Upper lobe of right lung (tissue), 1 donor: ENCODE measurements around the gene TSNAXIP1. TPM values are rescaled to one million over a fixed set of nuclear protein-coding genes. Genes with fewer than 3 reads are reported as not detected.

Experiments
- ATAC-seq: fragments of 200-7000 bp; cut with Tn5 transposase; one replicate; pipeline ENCODE4 v1.9.1; 2020; ENCODE audit warnings: mild to moderate bottlenecking, moderate library complexity
- DNase-seq: peaks from one replicate; pipeline ENCODE4 v3.0.0-alpha.2; 2020
- H3K27ac ChIP-seq: fragments of 200-600 bp; one replicate; pipeline ENCODE4 v1.8.0; 2022
- H3K27me3 ChIP-seq: fragments of 200-600 bp; one replicate; pipeline ENCODE4 v1.8.0; 2022; ENCODE audit warnings: mild to moderate bottlenecking
- H3K36me3 ChIP-seq: fragments of 200-600 bp; one replicate; pipeline ENCODE4 v1.8.0; 2022
- H3K4me1 ChIP-seq: fragments of 200-600 bp; one replicate; pipeline ENCODE4 v1.8.0; 2022
- H3K4me3 ChIP-seq: fragments of 200-600 bp; one replicate; pipeline ENCODE4 v1.8.0; 2022; ENCODE audit warnings: mild to moderate bottlenecking
- H3K9me3 ChIP-seq: fragments of 200-600 bp; one replicate; pipeline ENCODE4 v1.8.0; 2022
- intact Hi-C: fragments of 100-400 bp; cut with DNase I; formaldehyde crosslinking; loops from one replicate; pipeline ENCODE4 v1.11.0; 2022
- total RNA-seq: library from RNA; stranded (reverse); fragmentation: NEBNext Ultra II Directional; extraction: Animal tissue kit (Norgen Biotek cat#: 25700); gene quantifications from one replicate; pipeline ENCODE4 v1.2.1, GENCODE V29; 2021
- TF ChIP-seq, protein P1 (sequence below): fragments of 200-600 bp; IDR thresholded peaks from one replicate; pipeline ENCODE4 v1.8.0; 2022; ENCODE audit warnings: antibody characterized with exemption
- donor health status: DM: no; HTN: yes; CAD: no; lungs with severe emphysema.

The TSNAXIP1 gene
- total RNA-seq, 1 donor from 2014 or later: 0.55 TPM

DNA sequence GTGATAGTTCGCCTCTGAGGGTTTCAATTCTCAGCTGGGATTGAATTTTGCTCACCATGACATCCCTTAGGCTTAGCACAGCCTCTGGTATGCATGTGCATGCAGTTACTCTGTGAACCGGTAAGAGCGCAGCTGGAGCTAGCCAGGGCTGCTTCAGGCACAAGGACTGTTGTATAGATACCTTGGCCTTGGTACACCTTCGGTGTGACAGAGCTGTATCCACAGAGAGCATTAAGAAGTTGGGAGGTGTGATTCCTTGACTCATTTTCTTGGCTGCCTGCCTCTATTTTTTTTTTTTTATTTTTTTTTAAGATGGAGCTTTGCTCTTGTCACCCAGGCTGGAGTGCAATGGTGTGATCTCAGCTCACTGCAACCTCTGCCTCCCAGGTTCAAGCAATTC, 37.8 kb downstream of the TSNAXIP1 start:
- ATAC-seq (no peak), DNase-seq (no peak)
- intact Hi-C loops: no loop called here
- H3K4me3 ChIP-seq: peak overlapping the region; percentile 12
- H3K36me3 ChIP-seq: no peaks in the 10 kb centered on the region
- TF ChIP-seq, protein P1, sequence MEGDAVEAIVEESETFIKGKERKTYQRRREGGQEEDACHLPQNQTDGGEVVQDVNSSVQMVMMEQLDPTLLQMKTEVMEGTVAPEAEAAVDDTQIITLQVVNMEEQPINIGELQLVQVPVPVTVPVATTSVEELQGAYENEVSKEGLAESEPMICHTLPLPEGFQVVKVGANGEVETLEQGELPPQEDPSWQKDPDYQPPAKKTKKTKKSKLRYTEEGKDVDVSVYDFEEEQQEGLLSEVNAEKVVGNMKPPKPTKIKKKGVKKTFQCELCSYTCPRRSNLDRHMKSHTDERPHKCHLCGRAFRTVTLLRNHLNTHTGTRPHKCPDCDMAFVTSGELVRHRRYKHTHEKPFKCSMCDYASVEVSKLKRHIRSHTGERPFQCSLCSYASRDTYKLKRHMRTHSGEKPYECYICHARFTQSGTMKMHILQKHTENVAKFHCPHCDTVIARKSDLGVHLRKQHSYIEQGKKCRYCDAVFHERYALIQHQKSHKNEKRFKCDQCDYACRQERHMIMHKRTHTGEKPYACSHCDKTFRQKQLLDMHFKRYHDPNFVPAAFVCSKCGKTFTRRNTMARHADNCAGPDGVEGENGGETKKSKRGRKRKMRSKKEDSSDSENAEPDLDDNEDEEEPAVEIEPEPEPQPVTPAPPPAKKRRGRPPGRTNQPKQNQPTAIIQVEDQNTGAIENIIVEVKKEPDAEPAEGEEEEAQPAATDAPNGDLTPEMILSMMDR: no peak
- H3K27ac ChIP-seq: no peak overlapping the region
- no peaks in the 10 kb centered on the region for H3K27me3 ChIP-seq
- peaks cover 45% of the 10 kb centered on the region for H3K4me1 ChIP-seq
- no peaks in the 10 kb centered on the region for H3K9me3 ChIP-seq

DNA sequence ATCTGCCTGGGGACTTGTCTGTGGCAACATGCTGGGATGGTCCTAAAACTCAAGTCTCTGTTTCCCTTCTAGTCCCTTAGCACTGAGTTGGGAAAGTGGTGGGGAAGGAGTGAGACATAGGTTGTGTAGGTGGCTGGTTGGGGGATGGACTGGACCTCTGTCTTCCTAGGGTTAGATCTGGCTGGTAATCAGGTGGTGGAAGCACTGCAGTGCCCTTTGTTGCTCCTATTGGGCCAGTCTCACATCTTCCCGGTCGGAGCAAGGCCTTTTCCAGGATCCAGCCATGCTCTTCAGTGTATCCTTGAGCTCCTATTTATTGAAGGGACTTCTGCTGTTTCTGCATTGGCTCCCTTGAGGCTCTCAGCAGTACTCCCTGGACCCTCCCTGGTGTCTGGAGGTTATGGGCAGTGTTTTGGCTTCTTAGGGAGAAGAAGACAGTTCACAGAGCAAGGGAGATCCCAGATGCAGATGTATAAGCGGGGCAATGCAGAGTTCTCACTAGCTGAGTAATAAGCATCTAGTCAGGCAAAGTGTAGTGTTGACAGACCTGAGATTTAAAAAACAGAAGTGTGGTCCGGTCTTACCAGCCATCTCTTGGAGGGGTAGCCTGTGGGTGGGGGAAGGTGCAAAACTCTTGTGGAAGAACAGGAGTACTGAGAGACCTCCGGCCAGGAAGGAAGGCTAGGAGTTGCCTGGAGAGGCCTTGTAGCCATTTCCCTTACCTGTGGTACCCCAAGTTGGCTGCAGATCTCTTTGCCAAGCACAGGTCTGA, 38.8 kb downstream of the TSNAXIP1 start:
- no peak for ATAC-seq
- no peaks in the 10 kb centered on the region for H3K27me3 ChIP-seq
- TF ChIP-seq, protein P1: no peak
- peaks cover 45% of the 10 kb centered on the region for H3K4me1 ChIP-seq
- peak overlapping the region; percentile 88 for H3K27ac ChIP-seq
- intact Hi-C loops: no loop called here
- H3K9me3 ChIP-seq: no peaks in the 10 kb centered on the region
- no peak for DNase-seq
- H3K4me3 ChIP-seq: peak overlapping the region; percentile 100
- no peaks in the 10 kb centered on the region for H3K36me3 ChIP-seq

DNA sequence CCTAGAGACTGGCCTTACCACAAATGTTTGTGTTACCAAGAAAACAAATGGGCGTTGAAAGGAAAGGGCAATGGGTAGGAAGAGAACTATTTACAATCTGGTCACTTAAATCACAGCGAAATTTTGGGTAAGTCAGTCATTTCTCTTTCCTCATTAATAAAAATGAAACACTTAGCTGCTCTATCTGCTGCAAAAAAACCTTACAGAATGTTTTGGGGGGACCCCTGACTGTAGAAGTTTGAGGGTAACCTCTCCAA, 39.3 kb downstream of the TSNAXIP1 start:
- Histone ChIP-seq H3K4me3 (peak overlapping the region; percentile 100), H3K9me3 (no peaks in the 10 kb centered on the region), H3K4me1 (peaks cover 45% of the 10 kb centered on the region), H3K36me3 (no peaks in the 10 kb centered on the region), H3K27ac (peak overlapping the region; percentile 88), H3K27me3 (no peaks in the 10 kb centered on the region)
- no peak for DNase-seq
- TF ChIP-seq, protein P1: no peak
- ATAC-seq: no peak
- intact Hi-C loops: no loop called here

DNA sequence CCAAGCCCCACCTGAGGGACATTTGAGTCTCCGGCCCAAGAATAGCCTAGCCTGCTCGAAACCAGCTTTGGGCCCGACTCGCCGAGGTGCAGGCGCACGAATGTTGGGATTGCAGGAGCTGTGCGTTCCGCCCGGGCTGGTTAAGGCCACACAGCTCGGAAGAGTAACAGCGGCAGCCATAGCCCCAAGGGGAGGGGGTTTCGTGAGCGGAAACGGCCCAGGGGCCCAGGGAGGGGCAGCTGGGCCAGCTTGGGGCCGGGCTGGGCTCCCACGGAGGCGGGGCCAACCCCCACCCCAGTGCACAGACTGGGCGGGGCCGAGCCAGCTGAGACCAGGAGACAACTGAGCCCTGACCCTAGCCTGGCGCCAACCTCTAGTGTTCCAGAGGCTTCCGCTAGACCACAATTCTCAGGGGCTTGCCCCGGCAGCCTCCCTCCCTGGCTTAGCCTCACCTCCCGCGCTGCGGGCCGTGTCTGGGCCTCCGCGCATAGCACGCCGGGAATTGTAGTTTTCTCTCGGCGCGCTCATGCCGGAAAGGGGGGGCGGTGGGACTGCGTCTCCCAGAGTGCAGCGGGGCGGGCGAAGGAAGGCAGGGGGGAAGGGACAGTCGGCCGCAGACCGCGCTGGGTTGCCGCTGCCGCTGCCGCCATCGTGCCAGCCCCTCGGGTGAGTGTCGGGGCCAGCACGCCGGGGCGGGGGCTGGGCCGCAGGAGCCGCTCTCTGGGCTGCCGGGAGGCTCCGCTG, 39.8 kb downstream of the TSNAXIP1 start, which contains the start of gene NUTF2:
Gene NUTF2, plus strand, starts transcription at position 614 of the 744 bp plus-strand sequence. CDS start 18,198 bp downstream, outside the sequence.
- peak; percentile 98 for DNase-seq
- intact Hi-C loops: no loop called here
- Histone ChIP-seq H3K4me1 (peaks cover 45% of the 10 kb centered on the region), H3K27me3 (no peaks in the 10 kb centered on the region), H3K27ac (peak within 1 kb of the TSS; percentile 88), H3K4me3 (peak within 1 kb of the TSS; percentile 100), H3K36me3 (no peaks in the 10 kb centered on the region), H3K9me3 (no peaks in the 10 kb centered on the region)
- ATAC-seq: peak; percentile 89
- TF ChIP-seq, protein P1: no peak

DNA sequence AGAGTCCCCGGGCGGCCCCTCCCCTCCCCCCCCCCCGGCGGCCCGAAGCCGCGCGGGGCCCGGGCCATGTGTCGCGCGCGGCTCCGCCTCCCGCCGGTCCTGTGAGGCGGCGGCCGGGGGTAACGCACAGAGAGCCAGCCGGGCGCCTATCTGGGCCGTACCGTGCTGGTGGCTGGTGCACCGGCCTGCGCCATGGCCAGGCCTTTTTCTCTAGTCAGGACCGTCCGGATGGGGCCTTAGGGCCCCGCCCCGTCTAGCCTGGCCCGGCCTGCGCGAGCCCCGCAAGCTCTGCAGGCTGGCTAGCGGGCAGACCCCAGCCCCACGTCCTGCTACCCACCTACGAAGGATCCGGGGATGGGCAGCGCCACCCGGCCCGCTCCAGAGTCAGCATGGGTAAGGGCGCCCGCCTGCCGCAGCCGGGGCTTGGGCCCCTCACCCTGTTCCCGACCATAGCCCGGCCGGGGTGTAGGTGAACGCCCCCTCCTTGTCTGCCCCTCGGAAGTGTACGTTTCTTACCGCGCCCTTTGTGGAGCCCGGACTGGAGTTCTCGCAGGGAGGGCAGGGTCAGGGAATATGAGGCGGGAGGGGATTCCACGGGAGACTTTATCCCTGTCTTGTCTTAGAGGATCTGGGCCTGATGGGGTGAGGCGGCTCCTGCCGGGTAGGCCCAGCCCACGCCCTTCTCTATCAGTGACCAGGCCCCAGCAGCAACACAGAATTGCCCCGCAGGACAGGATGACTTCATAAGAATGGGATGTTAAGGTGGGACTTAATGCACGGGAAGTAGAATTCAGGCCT, 40.6 kb downstream of the TSNAXIP1 start, which contains the start of gene CENPT:
Gene CENPT, minus strand, starts transcription at position 630 of the 798 bp plus-strand sequence. CDS start 13,834 bp downstream, outside the sequence.
- intact Hi-C loops: no loop called here
- TF ChIP-seq, protein P1: no peak

More for the DNA sequence above, 40.6 kb downstream of the TSNAXIP1 start, which contains the start of gene CENPT:
- H3K36me3 ChIP-seq: no peaks in the 10 kb centered on the region
- peak; percentile 78 for ATAC-seq
- peak within 1 kb of the TSS; percentile 100 for H3K4me3 ChIP-seq
- H3K27me3 ChIP-seq: no peaks in the 10 kb centered on the region
- DNase-seq: peak; percentile 90
- H3K27ac ChIP-seq: peak within 1 kb of the TSS; percentile 88
- no peaks in the 10 kb centered on the region for H3K9me3 ChIP-seq
- H3K4me1 ChIP-seq: peaks cover 45% of the 10 kb centered on the region
